GM18951 (cell line): ENCODE measurements around the gene SHMT2.
A peak's percentile ranks its signal among the peaks of the same experiment; 100 is the strongest.

Source experiments
- POLR2A ChIP-seq: IDR thresholded peaks from 4 replicates; pipeline ENCODE4 v1.6.1; 2011; ENCODE audit warnings: mild to moderate bottlenecking; ENCODE audit not compliant: insufficient read length, insufficient read depth; ENCODE audit errors: extremely low read depth
- in situ Hi-C: fragments of 300-500 bp; cut with MboI; formaldehyde crosslinking; loops from one replicate; pipeline ENCODE4 v1.12.0; 2022; ENCODE audit warnings: low sequenced_read_pairs, mixed read lengths, inconsistent platforms; ENCODE audit not compliant: unreplicated experiment

The SHMT2 gene

GRCh38 chr12:57229634-57230380, at the start of gene SHMT2:
TSS of gene SHMT2 (plus strand) at chr12:57229711. CDS start at chr12:57229779, 68 bp downstream.
- TF ChIP-seq POLR2A, result peak; percentile 71
- in situ Hi-C loops, result no loop called here

- in situ Hi-C loops, result no loop called here
- TF ChIP-seq POLR2A, result no peak
Measured at GRCh38 chr12:57180321-57180989, 49.1 kb upstream of the SHMT2 start.

GRCh38 chr12:57181072-57181471, 48.4 kb upstream of the SHMT2 start:
- TF ChIP-seq POLR2A, result no peak

GRCh38 chr12:57181561-57182155, 47.9 kb upstream of the SHMT2 start:
- no peak for TF ChIP-seq POLR2A
- in situ Hi-C loops, result no loop called here

More at GRCh38 chr12:57181072-57181471, 48.4 kb upstream of the SHMT2 start:
- in situ Hi-C loops, result no loop called here

GRCh38 chr12:57182918-57183575, 46.5 kb upstream of the SHMT2 start:
- in situ Hi-C loops, result no loop called here
- TF ChIP-seq POLR2A, result no peak

- in situ Hi-C loops, result no loop called here
- no peak for TF ChIP-seq POLR2A
Measured at GRCh38 chr12:57183939-57184725, 45.4 kb upstream of the SHMT2 start.

- TF ChIP-seq POLR2A, result no peak
- in situ Hi-C loops, result no loop called here
Measured at GRCh38 chr12:57185403-57185802, 44.1 kb upstream of the SHMT2 start.

GRCh38 chr12:57185906-57186508, 43.5 kb upstream of the SHMT2 start:
- in situ Hi-C loops, result no loop called here
- TF ChIP-seq POLR2A, result no peak

- in situ Hi-C loops, result no loop called here
- TF ChIP-seq POLR2A, result no peak
Measured at GRCh38 chr12:57187222-57188089, 42.1 kb upstream of the SHMT2 start.

GRCh38 chr12:57188090-57188425, 41.5 kb upstream of the SHMT2 start:
- in situ Hi-C loops, result no loop called here
- TF ChIP-seq POLR2A, result no peak

GRCh38 chr12:57190037-57190436, 39.5 kb upstream of the SHMT2 start:
- in situ Hi-C loops, result no loop called here
- TF ChIP-seq POLR2A, result no peak
